ENCODE results near the gene TOM1.

TOM1 gene

DNA sequence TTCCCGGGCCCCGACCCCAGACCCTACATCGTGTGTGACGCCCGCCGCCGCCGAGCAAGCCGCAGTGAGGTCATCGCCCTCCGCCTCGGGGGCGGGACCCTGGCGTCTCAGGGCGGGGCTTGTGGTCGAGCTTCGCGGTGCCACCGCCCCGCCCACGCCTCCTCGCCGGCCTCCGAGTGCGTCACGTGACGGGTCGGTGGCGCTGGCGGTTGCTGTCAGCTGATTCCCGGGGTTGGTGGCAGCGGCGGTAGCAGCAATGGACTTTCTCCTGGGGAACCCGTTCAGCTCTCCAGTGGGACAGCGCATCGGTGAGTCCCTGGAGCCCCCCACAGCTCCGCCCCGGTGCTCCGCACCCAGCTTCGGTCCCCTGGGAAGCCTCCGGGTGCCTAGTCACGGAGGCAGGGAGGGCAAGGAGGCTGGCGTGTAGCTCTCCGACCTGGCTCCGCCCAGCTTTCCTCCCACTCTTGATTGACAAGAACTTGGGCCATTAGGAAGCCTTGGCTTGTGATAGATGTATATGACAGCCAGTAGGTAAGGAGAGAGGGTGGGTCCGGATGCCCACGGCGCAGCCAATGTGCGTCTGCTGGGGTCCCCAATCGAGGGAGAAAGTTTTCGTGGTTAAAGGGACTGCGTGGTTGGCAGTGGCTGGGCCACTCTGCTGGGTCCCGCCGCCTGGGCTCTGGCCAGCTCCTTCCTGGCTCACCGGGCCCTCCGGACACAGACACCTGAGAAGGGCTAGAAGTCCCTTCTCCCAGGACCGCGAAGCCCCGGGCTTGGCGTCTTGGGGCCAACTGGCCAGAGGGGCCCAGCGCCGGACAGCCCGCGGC lies at the start of gene TOM1:
Gene TOM1, plus strand, starts transcription at position 222 of the 827 bp plus-strand sequence. Its CDS starts 35 bp downstream, at position 257.
- peak; percentile 88 for DNase-seq (ENCODE audit: low read depth, low spot score)
- peak within 1 kb of the TSS; percentile 78 for H3K27ac ChIP-seq

GRCh38 chr22:35250156-35250555 lies 49.5 kb upstream of the TOM1 start:
- no peak for DNase-seq (ENCODE audit: low read depth, low spot score)
- no peak overlapping the region for H3K27ac ChIP-seq

GRCh38 chr22:35253946-35254345 lies 45.7 kb upstream of the TOM1 start:
- no peak overlapping the region for H3K27ac ChIP-seq
- no peak for DNase-seq (ENCODE audit: low read depth, low spot score)

- DNase-seq (ENCODE audit: low read depth, low spot score), result no peak
- no peak overlapping the region for H3K27ac ChIP-seq
Measured at GRCh38 chr22:35257002-35257320, 42.7 kb upstream of the TOM1 start.

DNA sequence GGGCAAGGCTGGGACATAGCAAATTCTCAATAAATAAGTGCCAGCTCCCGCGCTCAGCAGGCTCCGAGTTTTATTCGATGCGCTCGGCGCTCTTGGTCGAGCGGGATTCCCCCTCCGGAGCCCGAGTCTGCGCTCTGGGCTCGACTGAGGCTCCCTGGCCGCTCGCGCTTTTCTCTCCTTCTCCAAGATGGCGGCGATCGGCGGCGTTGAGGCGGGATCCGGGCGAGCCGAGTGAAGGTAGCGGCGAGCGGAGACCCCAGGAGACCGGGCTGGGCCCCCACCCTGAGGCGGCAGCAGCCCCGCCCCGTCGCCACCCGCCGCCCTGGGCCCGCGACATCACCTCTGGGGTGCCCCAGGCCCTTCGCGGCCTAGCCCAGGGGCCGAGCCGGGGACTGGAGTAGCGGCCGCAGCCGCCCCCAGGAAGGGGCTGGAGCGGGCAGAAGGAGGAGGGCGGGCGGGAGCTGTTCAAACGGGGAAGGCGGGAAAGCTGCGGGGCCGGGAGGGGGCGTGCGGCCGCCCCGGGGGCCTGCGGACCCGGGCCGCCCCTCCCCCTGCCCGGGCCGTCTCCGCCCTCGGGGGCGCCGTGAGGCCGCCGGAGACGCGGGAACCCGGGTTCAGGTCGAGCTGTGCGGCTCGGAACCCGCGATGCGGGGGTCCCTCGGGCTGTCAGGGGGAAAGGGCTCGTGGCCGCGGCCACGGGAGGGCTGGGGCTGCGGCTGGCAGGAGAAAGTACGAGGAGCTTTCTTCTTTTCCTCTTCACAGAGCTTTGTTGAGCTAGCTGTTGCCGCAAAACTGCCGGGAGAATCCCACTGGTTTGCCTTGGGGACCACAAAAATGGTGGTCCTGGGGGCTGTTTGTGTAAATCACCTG lies 42.1 kb upstream of the TOM1 start, which contains the start of gene HMGXB4:
Gene HMGXB4, plus strand, starts transcription at position 173 of the 870 bp plus-strand sequence. CDS start 4,898 bp downstream, outside the sequence.
- peak; percentile 52 for DNase-seq (ENCODE audit: low read depth, low spot score)
- H3K27ac ChIP-seq, result peak within 1 kb of the TSS; percentile 58

GRCh38 chr22:35258191-35258988 lies 41.3 kb upstream of the TOM1 start:
- H3K27ac ChIP-seq, result peak overlapping the region; percentile 58
- no peak for DNase-seq (ENCODE audit: low read depth, low spot score)

- no peak for DNase-seq (ENCODE audit: low read depth, low spot score)
- H3K27ac ChIP-seq, result no peak overlapping the region
Measured at GRCh38 chr22:35264986-35265385, 34.7 kb upstream of the TOM1 start.

GRCh38 chr22:35266277-35266676 lies 33.4 kb upstream of the TOM1 start:
- no peak overlapping the region for H3K27ac ChIP-seq
- no peak for DNase-seq (ENCODE audit: low read depth, low spot score)

DNA sequence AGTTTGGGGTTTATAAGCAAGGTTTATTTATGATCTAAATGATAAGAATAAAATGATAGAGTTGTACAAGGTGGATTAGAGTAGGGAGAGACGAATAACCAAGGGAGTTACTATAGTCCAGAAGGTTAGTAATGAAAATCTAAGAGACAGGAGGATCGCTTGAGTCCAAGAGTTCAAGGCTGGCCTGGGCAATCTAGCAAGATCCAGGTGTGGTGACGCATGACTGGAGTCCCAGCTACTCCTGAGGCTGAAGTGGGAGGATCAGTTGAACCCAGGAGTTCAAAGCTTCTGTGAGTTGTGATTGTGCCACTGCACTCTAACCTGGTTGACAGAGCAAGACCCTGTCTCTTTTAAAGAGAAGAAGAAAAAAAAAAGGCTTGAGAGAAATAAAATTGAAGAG lies 30.1 kb upstream of the TOM1 start:
- no peak for DNase-seq (ENCODE audit: low read depth, low spot score)
- no peak overlapping the region for H3K27ac ChIP-seq

GRCh38 chr22:35274154-35274871 lies 25.4 kb upstream of the TOM1 start:
- peak overlapping the region; percentile 50 for H3K27ac ChIP-seq
- no peak for DNase-seq (ENCODE audit: low read depth, low spot score)

GRCh38 chr22:35275580-35275979 lies 24.1 kb upstream of the TOM1 start:
- no peak for DNase-seq (ENCODE audit: low read depth, low spot score)
- peak overlapping the region; percentile 50 for H3K27ac ChIP-seq

DNA sequence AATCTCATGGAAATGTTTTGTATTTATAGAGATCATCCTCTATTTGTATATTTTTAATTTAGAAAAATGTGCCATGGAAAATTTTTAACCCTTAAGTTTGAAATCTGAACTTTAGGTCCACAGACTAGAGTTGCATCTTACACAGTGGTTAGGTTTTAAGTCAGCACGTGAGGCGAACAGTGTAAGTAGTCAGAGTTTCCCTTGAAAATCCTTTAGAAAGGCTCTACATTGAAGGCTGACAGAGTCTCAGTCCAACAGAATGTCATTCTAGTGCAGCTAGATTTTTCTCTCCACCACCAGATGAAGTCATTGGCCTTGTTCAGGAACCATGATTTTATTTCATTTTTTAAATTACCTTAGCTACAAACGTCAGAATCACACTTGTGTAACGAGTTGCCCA lies 23.7 kb upstream of the TOM1 start:
- DNase-seq (ENCODE audit: low read depth, low spot score), result no peak
- H3K27ac ChIP-seq, result peak overlapping the region; percentile 50

DNA sequence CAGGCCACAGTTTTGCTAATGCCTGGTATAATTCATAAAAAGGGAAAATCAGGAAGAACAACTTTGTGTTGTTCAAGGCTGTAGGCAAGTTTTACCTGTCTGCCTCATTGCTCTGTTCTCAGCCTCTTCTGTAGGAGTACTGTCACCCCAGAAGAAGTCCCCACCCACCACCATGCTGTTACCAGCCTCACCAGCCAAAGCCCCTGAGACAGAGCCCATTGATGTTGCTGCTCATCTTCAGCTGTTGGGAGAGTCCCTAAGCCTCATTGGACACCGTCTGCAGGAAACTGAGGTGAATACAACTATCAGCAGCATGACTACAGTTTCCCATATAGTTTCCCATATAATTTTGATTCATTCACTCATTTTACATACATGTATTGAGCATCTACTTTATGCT lies 11.6 kb upstream of the TOM1 start:
- H3K27ac ChIP-seq, result no peak overlapping the region
- DNase-seq (ENCODE audit: low read depth, low spot score), result no peak

DNA sequence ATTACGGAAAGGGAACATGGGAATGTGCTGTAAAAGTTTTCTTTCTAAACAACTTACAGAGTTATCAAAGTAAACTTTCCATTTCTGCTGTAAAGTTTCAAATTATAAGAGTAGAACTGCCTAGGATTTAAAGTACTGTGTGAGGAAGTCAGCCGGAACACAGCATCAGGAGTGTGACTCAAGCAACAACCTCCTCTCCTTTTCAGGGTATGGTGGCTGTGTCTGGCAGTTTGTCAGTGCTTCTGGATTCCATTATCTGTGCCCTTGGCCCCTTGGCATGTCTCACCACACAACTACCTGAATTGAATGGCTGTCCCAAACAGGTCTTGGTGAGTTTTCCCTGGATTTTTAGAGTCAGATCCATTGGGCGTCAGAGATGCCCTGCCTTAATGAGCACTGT lies 6.9 kb upstream of the TOM1 start:
- no peak overlapping the region for H3K27ac ChIP-seq
- DNase-seq (ENCODE audit: low read depth, low spot score), result no peak

- DNase-seq (ENCODE audit: low read depth, low spot score), result no peak
- no peak overlapping the region for H3K27ac ChIP-seq
Measured at GRCh38 chr22:35296051-35296450, 3.6 kb upstream of the TOM1 start.

DNA sequence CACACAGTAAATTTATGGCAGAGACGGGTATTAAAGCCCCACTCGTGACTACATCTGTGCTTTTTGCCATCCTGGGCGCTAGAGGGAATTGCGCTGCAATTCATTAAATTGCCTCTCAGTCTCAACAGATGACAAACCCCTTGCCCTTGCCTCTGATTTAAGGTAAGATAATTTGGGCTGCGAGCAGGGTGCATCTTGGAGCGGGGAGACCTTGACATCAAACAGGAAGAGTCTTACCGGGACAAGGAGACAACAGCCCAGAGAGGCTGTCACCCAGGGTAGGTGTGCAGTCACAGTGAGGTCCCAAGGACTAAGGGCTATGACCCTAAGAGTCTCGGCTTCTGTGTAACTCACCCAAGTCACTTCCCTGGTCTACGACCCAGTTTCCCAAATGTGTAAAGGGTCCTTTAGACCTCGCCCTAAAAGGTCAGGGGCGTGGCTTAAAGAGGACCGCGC lies 449 bp upstream of the TOM1 start:
- H3K27ac ChIP-seq, result peak overlapping the region; percentile 78
- no peak for DNase-seq (ENCODE audit: low read depth, low spot score)

DNA sequence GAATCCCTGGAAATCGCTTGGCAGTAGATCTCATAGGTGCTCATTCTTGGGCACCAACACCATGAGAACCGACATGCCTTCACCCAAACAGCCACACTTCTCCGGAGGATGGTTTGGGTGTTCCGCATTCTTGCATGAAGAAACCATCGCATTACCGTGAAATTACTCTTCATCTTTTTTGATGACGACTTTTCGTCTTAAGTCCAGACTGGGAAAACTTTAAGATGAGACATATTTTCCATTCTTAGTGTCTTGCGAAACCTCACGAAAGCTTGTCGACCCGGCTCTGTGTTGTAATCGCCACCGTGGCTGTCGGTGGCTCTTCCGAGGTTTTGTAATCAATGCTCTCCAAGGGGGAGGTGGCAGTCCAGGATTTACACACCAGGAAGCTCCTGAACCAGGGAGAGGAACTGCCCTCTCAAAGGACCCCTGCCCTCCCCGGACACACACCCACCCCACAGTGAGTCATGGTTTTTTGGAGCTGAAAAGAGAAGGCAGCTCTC lies 1.7 kb downstream of the TOM1 start:
- peak overlapping the region; percentile 78 for H3K27ac ChIP-seq
- DNase-seq (ENCODE audit: low read depth, low spot score), result no peak

- DNase-seq (ENCODE audit: low read depth, low spot score), result no peak
- no peak overlapping the region for H3K27ac ChIP-seq
Measured at GRCh38 chr22:35303029-35303624, 3.4 kb downstream of the TOM1 start.

- H3K27ac ChIP-seq, result no peak overlapping the region
- no peak for DNase-seq (ENCODE audit: low read depth, low spot score)
Measured at GRCh38 chr22:35305525-35306070, 5.9 kb downstream of the TOM1 start.
